GM19193 (cell line): ENCODE measurements around the gene FAM13C.

Source experiments
- POLR2A ChIP-seq: IDR thresholded peaks from 4 replicates; pipeline ENCODE4 v1.6.1; 2011; ENCODE audit not compliant: insufficient read depth, insufficient read length; ENCODE audit errors: extremely low read depth

FAM13C gene

DNA sequence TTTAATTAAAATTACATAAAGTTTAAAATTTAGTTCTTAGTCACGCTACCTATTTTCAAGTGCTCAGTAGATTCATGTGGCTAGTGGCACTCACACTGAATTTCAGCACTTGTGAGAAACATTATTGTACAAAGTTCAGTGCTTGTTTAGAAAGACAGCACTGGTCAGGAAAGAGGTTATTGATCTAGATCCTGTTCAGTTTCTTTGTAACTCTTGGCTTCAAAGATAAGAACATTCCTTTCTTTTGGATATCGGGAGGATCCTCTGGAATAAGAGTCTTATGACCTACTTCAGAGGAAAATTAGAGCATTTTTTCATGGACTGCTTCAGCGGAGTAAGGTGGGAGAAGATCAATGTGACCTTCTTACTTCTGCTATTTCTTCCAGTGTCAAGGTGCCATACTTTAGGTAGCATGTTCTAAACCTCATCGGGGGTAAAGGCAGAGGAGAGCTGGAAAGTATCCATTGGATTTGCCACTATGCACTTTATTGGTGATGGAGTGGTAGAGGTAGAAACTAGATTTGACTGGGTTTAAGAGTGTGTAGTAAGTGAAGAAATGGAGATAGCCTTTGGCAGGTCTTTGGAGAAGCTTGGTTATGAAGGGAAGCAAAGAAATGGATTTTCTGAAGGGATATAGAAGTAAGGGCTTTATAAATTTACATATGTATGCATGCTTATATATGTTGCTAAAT, 146.0 kb downstream of the FAM13C start:
- TF ChIP-seq POLR2A: no peak

DNA sequence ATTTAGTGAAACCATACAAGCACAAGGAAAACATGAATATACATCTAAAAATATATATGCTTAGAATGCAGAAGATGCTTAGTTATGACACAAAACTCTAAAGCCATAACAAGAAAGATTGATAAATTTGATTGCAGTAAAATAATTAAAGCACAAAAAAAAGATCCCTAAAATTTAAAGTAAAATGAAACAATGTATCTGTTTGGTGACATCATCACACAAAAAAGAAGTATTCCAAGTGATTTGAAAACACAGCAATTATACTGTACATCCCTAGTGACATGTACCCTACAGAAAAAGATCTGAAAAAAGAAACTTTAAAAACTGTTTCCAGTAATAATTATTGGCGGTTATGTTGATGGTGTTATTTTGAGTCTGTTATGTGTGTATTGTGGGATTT, 148.2 kb downstream of the FAM13C start:
- no peak for TF ChIP-seq POLR2A

DNA sequence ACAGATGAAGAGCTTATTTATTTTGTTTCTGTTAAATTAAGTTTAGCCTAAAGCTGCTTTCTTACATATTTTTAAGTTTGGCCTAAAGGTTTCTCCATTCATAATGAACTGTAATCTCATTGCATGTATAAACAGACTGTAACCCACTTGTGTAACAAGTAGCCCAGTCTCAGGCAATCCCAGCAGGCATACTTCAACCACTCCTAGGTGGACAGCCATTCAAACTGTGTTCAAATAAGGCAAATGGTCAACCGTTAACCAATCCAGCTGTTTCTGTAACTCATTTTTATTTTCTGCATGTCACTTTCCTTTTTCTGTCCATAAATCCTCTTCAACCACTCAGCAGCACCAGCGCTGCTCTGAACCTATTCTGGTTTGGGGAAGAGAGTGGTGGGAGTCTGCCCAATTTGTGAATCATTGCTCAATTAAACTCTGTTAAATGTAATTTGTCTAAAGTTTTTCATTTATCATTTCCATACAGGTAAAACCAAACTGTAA, 150.0 kb downstream of the FAM13C start:
- no peak for TF ChIP-seq POLR2A

GRCh38 chr10:59206204-59206720, 156.1 kb downstream of the FAM13C start:
- TF ChIP-seq POLR2A: no peak
